GM23248 (cell line): ENCODE results near the gene FAM234B. TPM values are rescaled to one million over a fixed set of nuclear protein-coding genes. Genes with fewer than 3 reads are reported as not detected.

ENCODE experiments used
- DNase-seq: peaks from one replicate; pipeline ENCODE4 v3.0.0-alpha.2; 2015
- H2AFZ ChIP-seq: fragments of 200-600 bp; sonication (generic); 2 replicates; pipeline ENCODE4 v1.6.1; 2016; ENCODE audit warnings: antibody characterized with exemption
- H3F3A ChIP-seq: fragments of 200-600 bp; sonication (generic); 2 replicates; pipeline ENCODE4 v1.6.1; 2016; ENCODE audit warnings: mild to moderate bottlenecking, antibody characterized with exemption, mixed run types; ENCODE audit not compliant: insufficient read depth
- H3K27ac ChIP-seq: fragments of 200-600 bp; sonication (generic); 2 replicates; pipeline ENCODE4 v1.5.1; 2016; ENCODE audit warnings: mild to moderate bottlenecking
- H3K27me3 ChIP-seq: fragments of 200-600 bp; sonication (generic); replicated peaks from 2 replicates; pipeline ENCODE4 v1.6.1; 2016; ENCODE audit warnings: mild to moderate bottlenecking; ENCODE audit not compliant: insufficient read depth
- H3K36me3 ChIP-seq: fragments of 200-600 bp; sonication (generic); 2 replicates; pipeline ENCODE4 v1.6.1; 2016; ENCODE audit warnings: low read depth, mild to moderate bottlenecking
- H3K4me1 ChIP-seq: fragments of 200-600 bp; sonication (generic); 2 replicates; pipeline ENCODE4 v1.6.1; 2016; ENCODE audit warnings: mild to moderate bottlenecking; ENCODE audit not compliant: insufficient read depth
- H3K4me2 ChIP-seq: fragments of 200-600 bp; sonication (generic); one replicate; pipeline ENCODE4 v1.6.1; 2016; ENCODE audit warnings: mild to moderate bottlenecking; ENCODE audit not compliant: unreplicated experiment
- H3K4me3 ChIP-seq: fragments of 200-600 bp; sonication (generic); 2 replicates; pipeline ENCODE4 v1.5.1; 2016; ENCODE audit warnings: mild to moderate bottlenecking
- H3K79me2 ChIP-seq: fragments of 200-600 bp; sonication (generic); 2 replicates; pipeline ENCODE4 v1.6.1; 2016; ENCODE audit warnings: mild to moderate bottlenecking; ENCODE audit not compliant: insufficient read depth
- H3K9ac ChIP-seq: fragments of 200-600 bp; sonication (generic); 2 replicates; pipeline ENCODE4 v1.6.1; 2016; ENCODE audit warnings: mild to moderate bottlenecking
- H3K9me2 ChIP-seq: fragments of 200-600 bp; sonication (generic); 2 replicates; pipeline ENCODE4 v1.6.1; 2016; ENCODE audit warnings: mixed run types, mild to moderate bottlenecking, moderate library complexity; ENCODE audit not compliant: insufficient read depth
- H3K9me3 ChIP-seq: fragments of 200-600 bp; sonication (generic); one replicate; pipeline ENCODE4 v1.6.1; 2017; ENCODE audit warnings: low read depth
- H4K20me1 ChIP-seq: fragments of 200-600 bp; sonication (generic); 2 replicates; pipeline ENCODE4 v1.6.0; 2016; ENCODE audit not compliant: insufficient read depth
- EZH2 ChIP-seq: fragments of 200-600 bp; sonication (generic); IDR thresholded peaks from 2 replicates; pipeline ENCODE4 v1.6.1; 2018; ENCODE audit warnings: antibody characterized with exemption, mild to moderate bottlenecking; ENCODE audit not compliant: insufficient read depth, poor library complexity, severe bottlenecking
- EZH2phosphoT487 ChIP-seq: fragments of 200-600 bp; sonication (generic); IDR thresholded peaks from 2 replicates; pipeline ENCODE4 v1.6.1; 2018; ENCODE audit warnings: antibody characterized with exemption, moderate library complexity, mild to moderate bottlenecking, low read depth; ENCODE audit not compliant: insufficient read depth
- WGBS, 2 experiments: methylation state at CpG; one replicate each; pipeline ENCODE4 v1.1.6; 2015 to 2017; ENCODE audit warnings: low lambda C conversion rate in 2 of 2, low coverage in 1 of 2; ENCODE audit errors: missing lambda C conversion rate in 2 of 2; 5-methylcytosine and 5-hydroxymethylcytosine counted together
- in situ Hi-C: fragments of 300-500 bp; cut with MboI; formaldehyde crosslinking; loops from 2 replicates; pipeline ENCODE4 v1.15.0; 2020
- polyA plus RNA-seq: library from polyadenylated mRNA; unstranded; fragments of >200 nt; fragmentation: Nextera tagmentation; extraction: Ambion mirVana; gene quantifications from 2 replicates; pipeline ENCODE4 v1.2.1, GENCODE V29; 2016
- total RNA-seq: library from RNA; depleted of rRNA; stranded (reverse); fragments of >200 nt; shearing (Covaris generic); gene quantifications from 2 replicates; pipeline ENCODE4 v1.2.3, GENCODE V29; 2014

Gene FAM234B
- total and polyA plus RNA-seq, 2 experiments from 2014 or later, result 5.0 to 5.1 TPM

- peaks cover 6% of the 10 kb centered on the region; the same call in 1 of the 2 replicates for H3K9me2 ChIP-seq
- DNase-seq, result peak; percentile 40
- 83 to 88% methylated on average over 5 of the region's 5 CpGs for WGBS, 2 experiments
Measured at GRCh38 chr12:13008741-13009380, 35.3 kb upstream of the FAM234B start.

GRCh38 chr12:13011098-13011497 is 33.1 kb upstream of the FAM234B start:
- H3K36me3 ChIP-seq, result no peaks in the 10 kb centered on the region
- H3K79me2 ChIP-seq, result no peaks in the 10 kb centered on the region
- H3K9ac ChIP-seq, result no peak overlapping the region
- no peak overlapping the region for H3K4me2 ChIP-seq
- no peaks in the 10 kb centered on the region for H4K20me1 ChIP-seq
- H2AFZ ChIP-seq, result no peak overlapping the region
- TF ChIP-seq EZH2phosphoT487, result no peak
- TF ChIP-seq EZH2, result no peak
- H3F3A ChIP-seq, result no peaks in the 10 kb centered on the region
- peaks cover 9% of the 10 kb centered on the region for H3K4me1 ChIP-seq
- H3K27ac ChIP-seq, result no peak overlapping the region
- DNase-seq, result no peak
- no peak overlapping the region for H3K4me3 ChIP-seq
- peaks cover 6% of the 10 kb centered on the region; the same call in 1 of the 2 replicates for H3K9me2 ChIP-seq
- no peaks in the 10 kb centered on the region for H3K9me3 ChIP-seq
- no peaks in the 10 kb centered on the region for H3K27me3 ChIP-seq
- in situ Hi-C loops, result no loop called here
- WGBS, 2 experiments, result 90 to 93% methylated on average over 6 of the region's 6 CpGs

More at GRCh38 chr12:13008741-13009380, 35.3 kb upstream of the FAM234B start:
- Histone ChIP-seq H3K4me1 (peaks cover 9% of the 10 kb centered on the region), H3K79me2 (no peaks in the 10 kb centered on the region), H3K9me3 (no peaks in the 10 kb centered on the region), H3K9ac (no peak overlapping the region), H2AFZ (peak overlapping the region; percentile 49), H3K27me3 (no peaks in the 10 kb centered on the region), H3K4me3 (no peak overlapping the region), H3K4me2 (no peak overlapping the region), H3K27ac (no peak overlapping the region), H3F3A (no peaks in the 10 kb centered on the region), H3K36me3 (no peaks in the 10 kb centered on the region), H4K20me1 (no peaks in the 10 kb centered on the region)
- no peak for TF ChIP-seq EZH2
- TF ChIP-seq EZH2phosphoT487, result no peak
- in situ Hi-C loops, result no loop called here

GRCh38 chr12:13022851-13023271 is 21.3 kb upstream of the FAM234B start:
- Histone ChIP-seq H3K9me3 (no peaks in the 10 kb centered on the region), H3K4me1 (peaks cover 13% of the 10 kb centered on the region), H3K27me3 (no peaks in the 10 kb centered on the region), H3K27ac (no peak overlapping the region), H3K9ac (no peak overlapping the region), H3K79me2 (no peaks in the 10 kb centered on the region), H3K4me3 (no peak overlapping the region), H3F3A (no peaks in the 10 kb centered on the region), H3K36me3 (no peaks in the 10 kb centered on the region), H3K4me2 (no peak overlapping the region), H4K20me1 (no peaks in the 10 kb centered on the region), H3K9me2 (no peaks in the 10 kb centered on the region), H2AFZ (no peak overlapping the region)
- in situ Hi-C loops, result loop anchor here (10.0 kb wide), 1 partner anchor 212 kb away; no protein-coding TSS in a partner anchor
- TF ChIP-seq EZH2, result no peak
- no peak for TF ChIP-seq EZH2phosphoT487
- DNase-seq, result no peak
- 67 to 72% methylated on average over 6 of the region's 6 CpGs for WGBS, 2 experiments

- DNase-seq, result peak; percentile 90
- peak overlapping the region; percentile 68 for H2AFZ ChIP-seq
- H3K4me1 ChIP-seq, result peaks cover 13% of the 10 kb centered on the region
- no peaks in the 10 kb centered on the region for H3K79me2 ChIP-seq
- H3K4me2 ChIP-seq, result peak overlapping the region; percentile 68
- H3K27me3 ChIP-seq, result no peaks in the 10 kb centered on the region
- H3K9me2 ChIP-seq, result no peaks in the 10 kb centered on the region
- peak overlapping the region; percentile 40 for H3K9ac ChIP-seq
- WGBS, 2 experiments, result 51% methylated on average over 6 of the region's 6 CpGs
- H3F3A ChIP-seq, result no peaks in the 10 kb centered on the region
- H3K9me3 ChIP-seq, result no peaks in the 10 kb centered on the region
- H3K27ac ChIP-seq, result 0 out of 2 replicates have a peak overlapping the region, but pooled peaks have one; percentile 6
- peak overlapping the region; percentile 39 for H3K4me3 ChIP-seq
- TF ChIP-seq EZH2 (no peak), EZH2phosphoT487 (no peak)
- no peaks in the 10 kb centered on the region for H4K20me1 ChIP-seq
- no peaks in the 10 kb centered on the region for H3K36me3 ChIP-seq
- in situ Hi-C loops, result loop anchor here (10.0 kb wide), 1 partner anchor 211 kb away; no protein-coding TSS in a partner anchor
Measured at GRCh38 chr12:13023811-13024530, 20.2 kb upstream of the FAM234B start.
